IMR-90 (cell line): ENCODE measurements around the gene CTNND2. TPM values are rescaled to one million over a fixed set of nuclear protein-coding genes. Genes with fewer than 3 reads are reported as not detected.

Experiments used
- ATAC-seq: fragments of 200-7000 bp; cut with Tn5 transposase; 2 replicates; pipeline ENCODE4 v1.9.1; 2020; ENCODE audit warnings: low read depth, mild to moderate bottlenecking, moderate library complexity
- BruUV-seq: library from RNA; stranded (reverse); fragments of 400-500 nt; replicated peaks from 2 replicates; lab custom pipeline; 2021; lab: Mats Ljungman, UMichigan
- CTCF ChIA-PET: fragments of 300-600 bp; formaldehyde crosslinking; extraction: SDS; loops from one replicate; lab custom pipeline; 2021; ENCODE audit warnings: antibody characterized with exemption; lab: Yijun Ruan, JAX
- POLR2A ChIA-PET: fragments of 300-600 bp; sonication (Branson Sonifier 250); formaldehyde crosslinking; loops from one replicate; lab custom pipeline; 2022; ENCODE audit warnings: antibody characterized with exemption; ENCODE audit not compliant: unreplicated experiment; lab: Charles Lee
- DNase-seq: peaks from one replicate; pipeline ENCODE4 v3.0.0; 2013
- H2AFZ ChIP-seq: replicated peaks from 2 replicates; pipeline ENCODE3; 2013; ENCODE audit warnings: low read length, mild to moderate bottlenecking; ENCODE audit not compliant: poor library complexity
- H2AK5ac ChIP-seq: 2 replicates; pipeline ENCODE4 v1.6.1; 2013; ENCODE audit warnings: low read depth, low read length, inconsistent platforms
- H2AK9ac ChIP-seq: replicated peaks from 2 replicates; pipeline ENCODE3; 2013; ENCODE audit warnings: mild to moderate bottlenecking, low read depth, low read length, moderate library complexity; ENCODE audit not compliant: poor library complexity
- H2BK120ac ChIP-seq: 2 replicates; pipeline ENCODE4 v1.6.1; 2013; ENCODE audit warnings: low read depth, low read length, inconsistent platforms
- H2BK15ac ChIP-seq: 3 replicates; pipeline ENCODE4 v1.6.1; 2013; ENCODE audit warnings: low read depth, low read length, inconsistent platforms
- H2BK20ac ChIP-seq: 2 replicates; pipeline ENCODE4 v1.6.1; 2013; ENCODE audit warnings: low read depth, mild to moderate bottlenecking, inconsistent platforms, low read length, moderate library complexity
- H2BK5ac ChIP-seq: 2 replicates; pipeline ENCODE4 v1.6.1; 2013; ENCODE audit warnings: mild to moderate bottlenecking, low read depth, low read length, inconsistent platforms; ENCODE audit not compliant: poor library complexity, severe bottlenecking
- H3K14ac ChIP-seq: replicated peaks from 2 replicates; pipeline ENCODE4 v1.6.1; 2013; ENCODE audit warnings: low read depth, low read length, inconsistent platforms
- H3K18ac ChIP-seq: 2 replicates; pipeline ENCODE4 v1.6.1; 2013; ENCODE audit warnings: low read depth, low read length, control low read depth
- H3K23ac ChIP-seq: 2 replicates; pipeline ENCODE4 v1.6.1; 2013; ENCODE audit warnings: low read depth, low read length, inconsistent platforms
- H3K27ac ChIP-seq: 2 replicates; pipeline ENCODE4 v1.5.1; 2013; ENCODE audit warnings: mild to moderate bottlenecking, control low read depth, low read length; ENCODE audit not compliant: insufficient read depth
- H3K27me3 ChIP-seq: 2 replicates; pipeline ENCODE4 v1.6.1; 2013; ENCODE audit warnings: low read length; ENCODE audit not compliant: control insufficient read depth, insufficient read depth
- H3K36me3 ChIP-seq: 2 replicates; pipeline ENCODE4 v1.6.1; 2013; ENCODE audit warnings: low read length, mixed read lengths; ENCODE audit not compliant: control insufficient read depth, insufficient read depth
- H3K4ac ChIP-seq: 2 replicates; pipeline ENCODE4 v1.6.1; 2013; ENCODE audit warnings: low read depth, low read length, inconsistent platforms
- H3K4me1 ChIP-seq: 2 replicates; pipeline ENCODE4 v1.6.1; 2013; ENCODE audit warnings: low read length, mixed read lengths; ENCODE audit not compliant: control insufficient read depth, insufficient read depth
- H3K4me2 ChIP-seq: 2 replicates; pipeline ENCODE4 v1.6.1; 2013; ENCODE audit warnings: low read depth, mild to moderate bottlenecking, control low read depth, low read length, moderate library complexity
- H3K4me3 ChIP-seq: 2 replicates; pipeline ENCODE4 v1.5.1; 2013; ENCODE audit warnings: low read depth, mild to moderate bottlenecking, control low read depth, low read length, moderate library complexity; ENCODE audit not compliant: insufficient read depth
- H3K56ac ChIP-seq: 2 replicates; pipeline ENCODE4 v1.6.1; 2013; ENCODE audit warnings: low read length, inconsistent platforms; ENCODE audit not compliant: insufficient read depth; ENCODE audit errors: extremely low read depth
- H3K79me1 ChIP-seq, 2 experiments: 2 replicates each; pipeline ENCODE4 v1.6.1; 2013; ENCODE audit warnings: low read length in 2 of 2, inconsistent platforms in 1 of 2, low read depth in 1 of 2
- H3K9ac ChIP-seq: 2 replicates; pipeline ENCODE4 v1.6.1; 2013; ENCODE audit warnings: low read depth, low read length, control low read depth
- H3K9me1 ChIP-seq: 2 replicates; pipeline ENCODE4 v1.6.1; 2013; ENCODE audit warnings: low read length, inconsistent platforms; ENCODE audit not compliant: insufficient read depth
- H3K9me3 ChIP-seq: 2 replicates; pipeline ENCODE4 v1.6.1; 2013; ENCODE audit warnings: low read length; ENCODE audit not compliant: control insufficient read depth, insufficient read depth
- H4K20me1 ChIP-seq: 2 replicates; pipeline ENCODE4 v1.6.1; 2013; ENCODE audit warnings: low read length, inconsistent platforms; ENCODE audit not compliant: insufficient read depth
- H4K5ac ChIP-seq: 2 replicates; pipeline ENCODE4 v1.6.1; 2013; ENCODE audit warnings: mild to moderate bottlenecking, low read depth, low read length, control low read depth
- H4K8ac ChIP-seq, 2 experiments: 2 replicates each; pipeline ENCODE4 v1.6.1; 2013; ENCODE audit warnings: low read depth in 2 of 2, low read length in 2 of 2, control low read depth in 1 of 2, inconsistent platforms in 1 of 2
- H4K91ac ChIP-seq: 2 replicates; pipeline ENCODE4 v1.6.1; 2013; ENCODE audit warnings: low read depth, low read length, inconsistent platforms; ENCODE audit not compliant: insufficient read depth
- BHLHE40 ChIP-seq: fragments of 150-350 bp; IDR thresholded peaks from 2 replicates; pipeline ENCODE4 v1.6.1; 2016; ENCODE audit warnings: mild to moderate bottlenecking, low read depth, low read length
- CEBPB ChIP-seq: IDR thresholded peaks from 2 replicates; pipeline ENCODE4 v1.6.1; 2012; ENCODE audit warnings: low read depth, low read length, improper control_type of control experiment
- CHD1 ChIP-seq: IDR thresholded peaks from 2 replicates; pipeline ENCODE4 v1.6.1; 2012; ENCODE audit warnings: low read depth, low read length, improper control_type of control experiment
- FOS ChIP-seq: fragments of 150-350 bp; IDR thresholded peaks from 2 replicates; pipeline ENCODE4 v1.6.1; 2016; ENCODE audit warnings: low read depth, low read length
- MAFK ChIP-seq: IDR thresholded peaks from 2 replicates; pipeline ENCODE4 v1.6.1; 2012; ENCODE audit warnings: low read depth, low read length, improper control_type of control experiment
- MAZ ChIP-seq: IDR thresholded peaks from 2 replicates; pipeline ENCODE4 v1.6.1; 2012; ENCODE audit warnings: low read depth, mild to moderate bottlenecking, low read length, improper control_type of control experiment, moderate library complexity, borderline replicate concordance
- MXI1 ChIP-seq: IDR thresholded peaks from 2 replicates; pipeline ENCODE4 v1.6.1; 2012; ENCODE audit warnings: low read depth, mild to moderate bottlenecking, low read length, moderate library complexity, borderline replicate concordance
- NFE2L2 ChIP-seq: fragments of 150-350 bp; IDR thresholded peaks from 2 replicates; pipeline ENCODE4 v1.6.1; 2016; ENCODE audit warnings: low read depth, mild to moderate bottlenecking, low read length
- POLR2A ChIP-seq: IDR thresholded peaks from 2 replicates; pipeline ENCODE4 v1.6.1; 2012; ENCODE audit warnings: mild to moderate bottlenecking, low read depth, low read length
- RAD21 ChIP-seq: IDR thresholded peaks from 2 replicates; pipeline ENCODE4 v1.6.1; 2012; ENCODE audit warnings: low read length, improper control_type of control experiment
- RCOR1 ChIP-seq: IDR thresholded peaks from 2 replicates; pipeline ENCODE4 v1.6.1; 2012; ENCODE audit warnings: mild to moderate bottlenecking, low read length, improper control_type of control experiment; ENCODE audit not compliant: insufficient replicate concordance
- RFX5 ChIP-seq: IDR thresholded peaks from 2 replicates; pipeline ENCODE4 v1.8.0; 2012; ENCODE audit warnings: low read depth, mild to moderate bottlenecking, low read length, moderate library complexity
- SMC3 ChIP-seq: fragments of 150-350 bp; IDR thresholded peaks from 2 replicates; pipeline ENCODE4 v1.6.1; 2016; ENCODE audit warnings: low read depth, mild to moderate bottlenecking, antibody characterized with exemption, low read length, moderate library complexity
- USF2 ChIP-seq: fragments of 150-350 bp; IDR thresholded peaks from 2 replicates; pipeline ENCODE4 v1.6.1; 2017; ENCODE audit warnings: mild to moderate bottlenecking, antibody characterized with exemption, low read length, low read depth
- WGBS, 2 experiments: methylation state at CpG; one replicate each; pipeline versions ENCODE4 v1.1.5 to v1.1.7; 2013; ENCODE audit warnings: missing lambda C conversion rate in 2 of 2; ENCODE audit not compliant: insufficient read length in 1 of 2; ENCODE audit errors: extremely low coverage in 2 of 2; 5-methylcytosine and 5-hydroxymethylcytosine counted together
- dilution Hi-C: fragments of 300-500 bp; cut with HindIII; formaldehyde crosslinking; loops from one replicate; pipeline ENCODE4 v1.14.3; 2018; ENCODE audit warnings: low sequenced_read_pairs; ENCODE audit not compliant: unreplicated experiment
- in situ Hi-C: fragments of 300-500 bp; cut with MboI; formaldehyde crosslinking; loops from 3 replicates; pipeline ENCODE4 v1.14.3; 2019; ENCODE audit warnings: low sequenced_read_pairs, inconsistent platforms, mixed read lengths
- intact Hi-C: fragments of 100-400 bp; cut with micrococcal nuclease; formaldehyde crosslinking; loops from 2 replicates; pipeline ENCODE4 v1.10.0; 2022
- polyA plus RNA-seq, 3 experiments: library from polyadenylated mRNA; depleted of rRNA; stranded (reverse); fragments of >200 nt; gene quantifications; 2 replicates each; pipeline ENCODE4 v1.2.3, GENCODE V29; 2012; ENCODE audit warnings: low replicate concordance in 1 of 3
- total RNA-seq: library from RNA; depleted of rRNA; stranded (reverse); fragments of >200 nt; gene quantifications from 2 replicates; pipeline ENCODE4 v1.2.3, GENCODE V29; 2012
- TF ChIP-seq, protein P1 (sequence below): fragments of 150-350 bp; IDR thresholded peaks from 2 replicates; pipeline ENCODE4 v1.6.1; 2016; ENCODE audit warnings: low read depth, mild to moderate bottlenecking, low read length, moderate library complexity, borderline replicate concordance
- TF ChIP-seq, protein P2 (sequence below): conservative IDR thresholded peaks from 2 replicates; pipeline ENCODE4 v1.5.1; 2012; ENCODE audit warnings: mild to moderate bottlenecking, low read depth, low read length, improper control_type of control experiment

The CTNND2 gene
- total and polyA plus RNA-seq, 2 of the 4 experiments (the other 2 are of a cell fraction): not detected

DNA sequence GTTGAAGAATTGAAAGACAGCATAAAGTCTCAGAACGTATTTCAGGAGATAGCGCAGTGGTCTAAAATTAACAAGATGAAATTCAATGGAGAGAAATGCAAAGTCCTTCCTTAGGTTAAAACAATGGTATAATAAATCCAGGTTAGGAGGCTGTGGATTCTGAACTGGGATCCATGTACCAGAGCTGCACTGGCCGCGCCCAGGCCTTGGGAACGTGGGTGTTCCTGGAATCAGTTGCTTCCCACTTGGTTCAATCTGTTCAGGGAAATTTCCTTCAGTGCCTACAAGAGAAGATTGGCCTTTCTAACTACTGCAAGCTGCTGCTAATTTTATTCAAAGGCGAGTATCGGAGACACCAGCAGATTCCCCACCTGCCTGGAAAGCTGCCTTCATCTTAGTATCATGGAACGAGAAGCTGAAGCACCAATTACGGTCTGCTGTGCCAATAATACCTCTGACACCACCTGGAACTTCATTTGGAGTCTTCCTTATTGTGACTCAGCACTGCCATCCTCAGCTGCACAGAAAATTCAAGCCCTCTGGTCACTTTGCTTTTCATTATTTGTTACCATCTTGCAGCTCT is 14.3 kb upstream of the CTNND2 start:
- no peak overlapping the region for H2BK5ac ChIP-seq
- H4K8ac ChIP-seq: no peak overlapping the region
- no peaks in the 10 kb centered on the region for H3K27me3 ChIP-seq
- no peaks in the 10 kb centered on the region for H3K9me1 ChIP-seq
- BruUV-seq: no TSS peak
- ChIA-PET POLR2A (no interaction called here), CTCF (no interaction called here)
- H3K9ac ChIP-seq: no peak overlapping the region
- no peak overlapping the region for H2AK5ac ChIP-seq
- WGBS, 2 experiments: 41% methylated on average over 7 of the region's 9 CpGs; no CpG with 5 or more reads in 1 of the 2 experiments
- H3K27ac ChIP-seq: no peak overlapping the region
- H2BK20ac ChIP-seq: no peak overlapping the region
- H3K14ac ChIP-seq: no peak overlapping the region
- ATAC-seq (no peak), DNase-seq (no peak)
- no peak overlapping the region for H3K4me3 ChIP-seq
- intact Hi-C loops: no loop called here
- dilution Hi-C loops: no loop called here
- H3K4me1 ChIP-seq: no peaks in the 10 kb centered on the region
- no peak overlapping the region for H2BK120ac ChIP-seq
- no peak overlapping the region for H4K5ac ChIP-seq
- H3K18ac ChIP-seq: no peak overlapping the region
- no peak overlapping the region for H3K56ac ChIP-seq
- H2BK15ac ChIP-seq: no peak overlapping the region
- peaks cover 7% of the 10 kb centered on the region for H3K9me3 ChIP-seq
- no peak overlapping the region for H3K4ac ChIP-seq
- no peaks in the 10 kb centered on the region for H3K79me1 ChIP-seq
- H3K4me2 ChIP-seq: no peak overlapping the region
- no peak overlapping the region for H2AFZ ChIP-seq
- H3K23ac ChIP-seq: no peak overlapping the region
- no peak overlapping the region for H4K91ac ChIP-seq
- TF ChIP-seq FOS (no peak), MXI1 (no peak), SMC3 (no peak), POLR2A (no peak), CHD1 (no peak), USF2 (no peak), MAFK (no peak), NFE2L2 (no peak), RAD21 (no peak), RFX5 (no peak), CEBPB (no peak), MAZ (no peak), RCOR1 (no peak), BHLHE40 (no peak)
- TF ChIP-seq, protein P1, sequence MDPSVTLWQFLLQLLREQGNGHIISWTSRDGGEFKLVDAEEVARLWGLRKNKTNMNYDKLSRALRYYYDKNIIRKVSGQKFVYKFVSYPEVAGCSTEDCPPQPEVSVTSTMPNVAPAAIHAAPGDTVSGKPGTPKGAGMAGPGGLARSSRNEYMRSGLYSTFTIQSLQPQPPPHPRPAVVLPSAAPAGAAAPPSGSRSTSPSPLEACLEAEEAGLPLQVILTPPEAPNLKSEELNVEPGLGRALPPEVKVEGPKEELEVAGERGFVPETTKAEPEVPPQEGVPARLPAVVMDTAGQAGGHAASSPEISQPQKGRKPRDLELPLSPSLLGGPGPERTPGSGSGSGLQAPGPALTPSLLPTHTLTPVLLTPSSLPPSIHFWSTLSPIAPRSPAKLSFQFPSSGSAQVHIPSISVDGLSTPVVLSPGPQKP: no peak
- TF ChIP-seq, protein P2, sequence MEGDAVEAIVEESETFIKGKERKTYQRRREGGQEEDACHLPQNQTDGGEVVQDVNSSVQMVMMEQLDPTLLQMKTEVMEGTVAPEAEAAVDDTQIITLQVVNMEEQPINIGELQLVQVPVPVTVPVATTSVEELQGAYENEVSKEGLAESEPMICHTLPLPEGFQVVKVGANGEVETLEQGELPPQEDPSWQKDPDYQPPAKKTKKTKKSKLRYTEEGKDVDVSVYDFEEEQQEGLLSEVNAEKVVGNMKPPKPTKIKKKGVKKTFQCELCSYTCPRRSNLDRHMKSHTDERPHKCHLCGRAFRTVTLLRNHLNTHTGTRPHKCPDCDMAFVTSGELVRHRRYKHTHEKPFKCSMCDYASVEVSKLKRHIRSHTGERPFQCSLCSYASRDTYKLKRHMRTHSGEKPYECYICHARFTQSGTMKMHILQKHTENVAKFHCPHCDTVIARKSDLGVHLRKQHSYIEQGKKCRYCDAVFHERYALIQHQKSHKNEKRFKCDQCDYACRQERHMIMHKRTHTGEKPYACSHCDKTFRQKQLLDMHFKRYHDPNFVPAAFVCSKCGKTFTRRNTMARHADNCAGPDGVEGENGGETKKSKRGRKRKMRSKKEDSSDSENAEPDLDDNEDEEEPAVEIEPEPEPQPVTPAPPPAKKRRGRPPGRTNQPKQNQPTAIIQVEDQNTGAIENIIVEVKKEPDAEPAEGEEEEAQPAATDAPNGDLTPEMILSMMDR: no peak
- no peaks in the 10 kb centered on the region for H4K20me1 ChIP-seq
- H2AK9ac ChIP-seq: no peak overlapping the region
- no peaks in the 10 kb centered on the region for H3K36me3 ChIP-seq
- in situ Hi-C loops: no loop called here
